Kidney (tissue), 14 donors: ENCODE results near the gene ACTR1A. TPM values are rescaled to one million over a fixed set of nuclear protein-coding genes. Genes with fewer than 3 reads are reported as not detected.

Experiments used
- DNase-seq, 5 donors: peaks; one replicate each; pipeline ENCODE4 v3.0.0-alpha.2; 2013 to 2020
- FAIRE-seq: peaks from 2 replicates; lab custom pipeline; 2012; peaks lifted over from hg19 to GRCh38; lab: Jason Lieb, UNC
- H3K27ac ChIP-seq, 2 donors: one replicate each; pipeline ENCODE4 v1.7.0; 2013; ENCODE audit warnings: low read depth in 2 of 2, low read length in 2 of 2, inconsistent platforms in 1 of 2
- H3K27me3 ChIP-seq: one replicate; pipeline ENCODE4 v1.7.1; 2013; ENCODE audit warnings: low read length, inconsistent platforms; ENCODE audit not compliant: control insufficient read depth, insufficient read depth
- H3K36me3 ChIP-seq, 3 donors: one replicate each; pipeline versions ENCODE4 v1.7.0 to v1.7.1; 2013; ENCODE audit warnings: low read length in 3 of 3, control low read depth in 1 of 3, inconsistent platforms in 1 of 3; ENCODE audit not compliant: insufficient read depth in 3 of 3, control insufficient read depth in 2 of 3
- H3K4me1 ChIP-seq, 3 donors: one replicate each; pipeline versions ENCODE4 v1.7.0 to v1.7.1; 2013; ENCODE audit warnings: low read length in 3 of 3, inconsistent platforms in 1 of 3, low read depth in 1 of 3; ENCODE audit not compliant: control insufficient read depth in 2 of 3, insufficient read depth in 2 of 3
- H3K4me3 ChIP-seq, 3 donors: one replicate each; pipeline versions ENCODE4 v1.7.0 to v1.8.1; 2013; ENCODE audit warnings: low read length in 3 of 3, control low read depth in 1 of 3, inconsistent platforms in 1 of 3
- H3K9ac ChIP-seq, 3 donors: one replicate each; pipeline versions ENCODE4 v1.7.0 to v1.7.1; 2013; ENCODE audit warnings: low read length in 3 of 3, control low read depth in 1 of 3, inconsistent platforms in 1 of 3
- H3K9me3 ChIP-seq, 3 donors: one replicate each; pipeline versions ENCODE4 v1.7.0 to v1.7.1; 2013; ENCODE audit warnings: low read length in 3 of 3, control low read depth in 1 of 3, inconsistent platforms in 1 of 3; ENCODE audit not compliant: control insufficient read depth in 2 of 3, insufficient read depth in 1 of 3
- intact Hi-C: fragments of 100-400 bp; cut with DNase I; formaldehyde crosslinking; loops from one replicate; pipeline ENCODE4 v1.11.1; 2022
- polyA plus RNA-seq: library from polyadenylated mRNA; stranded (reverse); fragments of 350-450 nt; fragmentation: Illumina TruSeq; extraction: RNeasy Lipid Tissue Mini Kit (QIAGEN cat#74804); gene quantifications from one replicate; pipeline ENCODE4 v1.2.3, GENCODE V29; 2014; ENCODE audit warnings: low read depth, low replicate concordance; ENCODE audit not compliant: insufficient read depth
- total RNA-seq: library from RNA; stranded (reverse); fragmentation: NEBNext Ultra II Directional; extraction: Animal tissue kit (Norgen Biotek cat#: 25700); gene quantifications from one replicate; pipeline ENCODE4 v1.2.1, GENCODE V29; 2021
- TF ChIP-seq, protein P1 (sequence below): IDR thresholded peaks from 3 replicates; pipeline ENCODE4 v1.5.1; 2012; ENCODE audit warnings: mild to moderate bottlenecking, moderate library complexity, borderline replicate concordance; ENCODE audit not compliant: insufficient read depth; ENCODE audit errors: extremely low read depth
- donor health status: control.
- donor health status: control.
- donor health status: control.
- donor health status: control.
- donor health status: control.
- donor health status: DM: yes; HTN: yes; CAD: no.
- donor health status: Normal renal cell carcinoma (clear cell type).

The ACTR1A gene
- total and polyA plus RNA-seq, 2 donors from 2014 or later, result 74.2 to 74.7 TPM

DNA sequence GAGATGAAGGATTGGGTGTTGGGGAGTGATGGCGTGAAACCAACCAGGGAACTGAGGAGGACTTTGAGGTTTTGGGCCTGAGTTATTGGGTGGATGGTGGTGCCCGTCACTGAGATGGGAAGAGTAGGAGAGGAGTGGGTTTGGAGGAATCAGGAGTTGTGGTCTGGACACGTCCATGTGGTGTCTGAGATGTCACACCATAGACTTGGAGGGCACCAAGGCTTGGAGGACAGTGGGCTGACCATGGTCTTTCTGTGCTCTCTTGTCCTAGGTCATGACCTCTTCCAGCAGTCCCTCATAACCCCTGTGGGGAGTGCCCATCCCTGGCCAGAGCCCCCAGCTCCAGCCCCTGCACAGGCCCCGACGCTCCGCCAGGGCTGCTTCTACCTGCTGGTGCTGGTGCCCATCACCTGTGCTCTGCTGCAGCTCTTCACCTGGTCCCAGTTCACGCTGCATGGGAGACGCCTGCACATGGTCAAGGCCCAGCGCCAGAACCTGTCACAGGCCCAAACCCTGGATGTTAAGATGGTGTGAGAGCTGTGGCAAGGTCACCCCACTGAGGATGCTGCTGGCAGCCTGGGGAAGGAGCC is 27.0 kb downstream of the ACTR1A start:
- Histone ChIP-seq H3K4me1 (no peaks in the 10 kb centered on the region), H3K27ac (no peak overlapping the region), H3K9me3 (no peaks in the 10 kb centered on the region), H3K9ac (no peak overlapping the region), H3K4me3 (no peak overlapping the region), H3K27me3 (no peaks in the 10 kb centered on the region), H3K36me3 (peaks cover 0 to 1% (median under 1%) of the 10 kb centered on the region in 3 donors)
- intact Hi-C loops, result no loop called here
- FAIRE-seq, result no peak
- DNase-seq, result no peak
- TF ChIP-seq, protein P1, sequence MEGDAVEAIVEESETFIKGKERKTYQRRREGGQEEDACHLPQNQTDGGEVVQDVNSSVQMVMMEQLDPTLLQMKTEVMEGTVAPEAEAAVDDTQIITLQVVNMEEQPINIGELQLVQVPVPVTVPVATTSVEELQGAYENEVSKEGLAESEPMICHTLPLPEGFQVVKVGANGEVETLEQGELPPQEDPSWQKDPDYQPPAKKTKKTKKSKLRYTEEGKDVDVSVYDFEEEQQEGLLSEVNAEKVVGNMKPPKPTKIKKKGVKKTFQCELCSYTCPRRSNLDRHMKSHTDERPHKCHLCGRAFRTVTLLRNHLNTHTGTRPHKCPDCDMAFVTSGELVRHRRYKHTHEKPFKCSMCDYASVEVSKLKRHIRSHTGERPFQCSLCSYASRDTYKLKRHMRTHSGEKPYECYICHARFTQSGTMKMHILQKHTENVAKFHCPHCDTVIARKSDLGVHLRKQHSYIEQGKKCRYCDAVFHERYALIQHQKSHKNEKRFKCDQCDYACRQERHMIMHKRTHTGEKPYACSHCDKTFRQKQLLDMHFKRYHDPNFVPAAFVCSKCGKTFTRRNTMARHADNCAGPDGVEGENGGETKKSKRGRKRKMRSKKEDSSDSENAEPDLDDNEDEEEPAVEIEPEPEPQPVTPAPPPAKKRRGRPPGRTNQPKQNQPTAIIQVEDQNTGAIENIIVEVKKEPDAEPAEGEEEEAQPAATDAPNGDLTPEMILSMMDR, result no peak

DNA sequence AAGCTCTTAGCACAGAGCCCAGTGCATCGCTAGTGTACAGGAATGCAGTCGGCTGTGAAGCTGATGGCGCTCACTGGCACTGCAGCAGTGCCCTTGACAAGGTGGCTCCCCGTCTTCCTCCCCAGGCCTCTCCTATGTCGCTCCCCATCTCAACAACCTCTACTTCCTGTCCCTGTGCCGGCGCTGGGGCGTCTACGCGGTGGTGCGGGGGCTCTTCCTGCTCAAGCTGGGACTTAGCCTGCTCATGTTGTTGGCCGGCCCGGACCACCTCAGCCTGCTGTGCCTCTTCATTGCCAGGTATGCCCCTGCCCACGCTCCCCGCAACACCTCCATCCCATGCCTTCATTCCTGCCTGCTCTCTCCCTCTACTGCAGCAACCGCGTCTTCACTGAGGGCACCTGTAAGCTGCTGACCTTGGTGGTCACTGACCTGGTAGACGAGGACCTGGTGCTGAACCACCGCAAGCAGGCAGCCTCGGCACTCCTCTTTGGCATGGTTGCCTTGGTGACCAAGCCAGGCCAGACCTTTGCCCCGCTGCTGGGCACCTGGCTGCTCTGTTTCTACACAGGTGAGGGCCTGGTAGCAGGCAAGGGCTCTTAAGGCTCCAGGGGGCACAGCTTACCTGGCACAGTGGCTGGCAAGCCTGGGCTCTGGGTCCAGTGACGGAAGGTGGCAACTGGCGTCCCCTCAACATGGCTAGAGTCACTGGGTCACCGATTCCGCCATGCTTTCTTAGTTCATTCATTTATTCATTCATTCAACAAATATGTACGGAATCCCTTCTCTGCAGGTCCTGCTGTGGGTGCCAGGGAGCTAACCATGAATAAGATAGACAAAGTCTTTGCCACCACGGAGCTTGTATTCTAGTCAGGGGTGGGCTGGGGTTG is 28.8 kb downstream of the ACTR1A start:
- intact Hi-C loops, result no loop called here
- TF ChIP-seq, protein P1, result no peak
- H3K36me3 ChIP-seq, result no peaks in the 10 kb centered on the region
- no peak overlapping the region for H3K4me3 ChIP-seq
- no peak overlapping the region for H3K9ac ChIP-seq
- FAIRE-seq (no peak), DNase-seq (no peak)
- no peaks in the 10 kb centered on the region for H3K9me3 ChIP-seq
- no peaks in the 10 kb centered on the region for H3K4me1 ChIP-seq
- H3K27me3 ChIP-seq, result no peaks in the 10 kb centered on the region
- H3K27ac ChIP-seq, result no peak overlapping the region

GRCh38 chr10:102470579-102471546 is 31.6 kb downstream of the ACTR1A start:
- TF ChIP-seq, protein P1, result no peak
- H3K4me3 ChIP-seq, result no peak overlapping the region
- H3K9ac ChIP-seq, result no peak overlapping the region
- no peaks in the 10 kb centered on the region for H3K27me3 ChIP-seq
- no peaks in the 10 kb centered on the region for H3K9me3 ChIP-seq
- DNase-seq, result no peak
- no peaks in the 10 kb centered on the region for H3K4me1 ChIP-seq
- no peak overlapping the region for H3K27ac ChIP-seq
- intact Hi-C loops, result no loop called here
- no peaks in the 10 kb centered on the region for H3K36me3 ChIP-seq
- no peak for FAIRE-seq
